GM18517 (cell line): Measurements from ENCODE around the gene DCC.

Experiments used
- ATAC-seq: cut with Tn5 transposase; IDR thresholded peaks from one replicate; pipeline ENCODE4 v1.9.1; 2021; ENCODE audit warnings: mild to moderate bottlenecking, moderate library complexity; ENCODE audit not compliant: unreplicated experiment

DCC gene

DNA sequence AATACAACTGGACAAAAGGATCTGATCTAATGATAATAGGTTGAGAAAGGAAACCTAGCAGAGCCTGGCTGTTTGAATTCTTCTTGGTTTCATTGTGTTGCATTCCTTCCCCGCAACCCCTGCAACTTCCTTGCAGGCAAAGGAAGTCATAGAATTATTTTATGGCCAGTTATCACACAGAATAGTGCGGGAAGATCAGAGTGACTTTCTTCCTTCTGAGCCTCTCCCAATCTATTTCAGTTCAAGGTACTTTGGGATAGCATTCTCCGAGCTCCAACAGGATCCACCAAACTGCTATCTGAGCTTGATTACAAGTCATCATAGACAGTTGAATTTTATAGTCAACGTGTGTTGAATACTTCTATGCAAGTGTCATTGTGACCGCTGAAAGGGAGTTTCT, 441.1 kb downstream of the DCC start:
- no peak for ATAC-seq

DNA sequence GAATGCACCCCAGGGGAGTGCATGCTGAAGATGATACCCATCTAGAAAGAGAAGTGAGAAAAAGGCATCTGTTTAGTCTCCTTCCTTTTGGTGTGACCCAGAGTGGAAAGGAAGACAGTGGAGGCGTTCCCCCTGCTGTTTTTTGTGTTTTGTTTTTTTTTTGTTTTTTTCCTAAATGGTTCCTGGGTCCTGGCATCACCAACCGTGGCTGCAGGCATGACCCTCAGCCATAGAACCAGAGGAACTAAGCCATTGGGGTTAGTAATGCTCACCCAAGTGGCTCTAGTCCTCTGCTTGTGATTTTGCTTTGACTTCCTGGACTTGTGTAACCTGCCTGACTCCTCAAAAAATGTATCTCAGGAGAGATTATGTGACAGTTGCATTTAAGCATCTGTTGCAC, 451.3 kb downstream of the DCC start:
- no peak for ATAC-seq

- no peak for ATAC-seq
These were observed 472.8 kb downstream of the DCC start for GRCh38 chr18:52812834-52813233.

GRCh38 chr18:52813635-52814416, 473.8 kb downstream of the DCC start:
- ATAC-seq, result no peak

DNA sequence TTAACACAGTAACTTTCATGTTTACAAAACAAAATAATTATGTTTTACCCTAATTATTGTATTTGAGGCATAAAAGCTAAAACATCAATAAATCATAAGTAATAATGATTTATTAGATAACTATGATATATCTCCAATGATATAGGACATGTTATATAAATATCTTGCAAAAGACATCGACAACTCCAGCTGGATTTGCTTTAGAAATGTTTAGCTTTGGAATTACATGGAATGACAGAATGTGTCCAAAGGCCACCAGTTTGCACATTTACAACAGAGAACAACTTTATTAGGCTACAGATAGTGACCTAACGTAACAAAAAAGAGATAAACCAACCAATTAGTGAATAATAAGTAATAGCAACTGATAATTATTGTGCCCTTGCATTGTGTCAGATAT, 475.7 kb downstream of the DCC start:
- no peak for ATAC-seq

DNA sequence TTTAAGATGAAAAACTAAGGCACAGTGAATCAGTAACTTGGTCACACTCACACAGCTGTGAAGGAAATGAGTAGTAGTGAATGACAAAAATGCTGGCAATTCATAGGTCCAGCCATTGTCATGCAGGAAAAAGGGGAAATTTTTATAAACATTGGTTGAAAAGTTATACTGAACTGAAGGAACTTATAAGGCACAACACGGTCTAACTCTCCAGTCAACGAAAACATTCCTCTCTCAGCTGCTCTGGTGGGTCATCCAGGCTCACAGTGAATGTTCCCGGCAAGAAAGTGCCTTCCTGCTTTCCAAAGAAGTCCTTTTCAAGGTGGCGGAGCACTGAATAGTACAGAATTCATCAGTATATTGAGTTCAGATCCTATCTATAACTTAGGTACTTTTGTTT, 476.1 kb downstream of the DCC start:
- ATAC-seq, result no peak

DNA sequence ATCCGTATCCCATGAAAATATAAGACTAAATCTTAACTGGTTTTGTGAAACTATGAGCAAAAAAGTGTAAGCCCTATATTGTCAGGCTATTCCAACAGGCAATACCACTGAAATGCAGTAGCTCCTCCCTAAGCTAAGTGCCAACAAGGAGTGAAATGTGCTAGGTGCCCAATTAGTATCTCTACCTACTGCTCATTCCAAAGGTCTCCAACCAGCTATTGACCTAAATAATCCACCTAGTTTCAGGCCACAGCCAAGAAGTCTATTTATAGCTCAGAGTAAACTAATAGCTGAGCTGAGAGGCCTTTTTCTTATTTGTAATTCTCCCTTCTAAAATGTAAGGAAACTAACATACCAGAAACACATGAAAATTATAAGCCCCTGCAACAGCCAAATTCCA, 482.2 kb downstream of the DCC start:
- no peak for ATAC-seq

GRCh38 chr18:52824126-52824525, 484.1 kb downstream of the DCC start:
- no peak for ATAC-seq

- ATAC-seq, result no peak
These were observed 487.0 kb downstream of the DCC start for GRCh38 chr18:52826994-52827393.

GRCh38 chr18:52829320-52829719, 489.3 kb downstream of the DCC start:
- ATAC-seq, result no peak

- no peak for ATAC-seq
These were observed 489.9 kb downstream of the DCC start for GRCh38 chr18:52829876-52830405.

GRCh38 chr18:52844323-52844722, 504.3 kb downstream of the DCC start:
- no peak for ATAC-seq

DNA sequence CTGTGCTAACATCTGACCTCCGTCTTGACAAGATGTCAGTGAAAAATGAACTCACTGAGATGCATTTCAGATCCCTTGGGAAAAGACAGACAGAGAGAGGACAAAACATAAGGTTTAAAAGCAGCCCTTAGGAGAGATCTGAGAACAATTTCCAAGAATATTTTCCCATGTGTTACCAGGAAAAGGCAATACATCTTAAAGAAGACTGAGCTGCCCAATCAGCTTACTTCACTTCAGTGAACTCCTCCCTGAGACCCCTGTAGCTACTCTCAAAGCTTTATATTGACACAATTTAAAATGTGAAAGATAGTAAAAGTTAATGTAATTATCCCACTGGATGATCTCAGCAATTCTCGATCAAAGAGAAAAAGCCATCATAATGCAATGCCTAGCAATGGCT, 505.0 kb downstream of the DCC start:
- no peak for ATAC-seq

DNA sequence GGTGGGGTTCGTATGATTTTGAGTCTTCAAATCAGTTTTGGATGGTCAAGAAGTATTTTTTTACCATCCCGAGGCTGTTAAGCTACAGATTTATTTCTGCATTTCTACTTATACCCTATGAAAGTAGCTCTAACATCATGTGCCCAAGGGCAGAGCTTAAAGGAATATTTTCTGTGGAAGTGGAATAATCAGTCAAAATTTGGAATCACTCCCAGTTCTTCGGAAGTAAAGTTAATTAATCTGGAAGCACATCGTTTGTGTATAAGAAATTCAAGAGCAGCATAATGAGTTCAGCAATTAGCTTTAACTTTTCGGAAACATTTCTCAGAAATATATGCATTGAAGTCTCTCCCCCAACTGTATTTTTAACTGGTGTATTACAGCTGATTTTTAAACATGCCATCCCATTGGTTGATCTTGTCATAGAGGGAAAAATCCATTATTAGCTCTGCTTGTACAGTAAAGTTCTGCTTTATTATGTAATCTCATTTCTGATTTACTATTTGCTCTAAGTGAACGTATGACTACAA, 510.1 kb downstream of the DCC start:
- ATAC-seq, result no peak

- no peak for ATAC-seq
These were observed 521.6 kb downstream of the DCC start for GRCh38 chr18:52861558-52861957.

DNA sequence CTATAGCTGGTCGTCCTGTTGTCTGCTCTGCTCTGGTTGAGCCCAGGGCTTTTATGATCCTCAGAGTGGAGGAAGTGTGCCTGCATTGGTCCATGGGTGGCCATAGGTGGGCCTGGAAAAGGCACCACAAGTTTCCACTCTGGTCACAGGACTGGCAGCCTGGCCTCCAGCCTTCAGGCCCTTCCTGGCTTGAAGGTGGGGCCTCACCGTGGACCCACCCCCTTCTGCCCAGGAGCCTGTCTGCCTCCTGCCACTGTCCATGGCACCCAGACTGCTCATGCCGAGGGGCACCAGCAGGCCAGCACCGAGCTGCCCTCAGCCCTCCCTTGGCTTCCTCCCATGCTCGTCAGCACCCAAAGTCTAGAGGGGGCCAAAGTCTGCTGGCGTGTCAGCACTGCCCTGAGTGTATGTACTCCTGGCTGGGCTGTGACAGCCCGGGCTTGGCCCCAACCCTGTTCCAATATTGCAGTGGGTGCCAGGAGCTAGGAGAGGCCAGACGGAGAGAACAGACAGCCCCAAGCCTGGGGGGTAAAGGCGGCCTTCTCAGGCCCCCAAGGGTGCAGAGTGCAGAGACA, 529.4 kb downstream of the DCC start:
- ATAC-seq, result no peak

- no peak for ATAC-seq
These were observed 530.2 kb downstream of the DCC start for GRCh38 chr18:52869942-52870907.

DNA sequence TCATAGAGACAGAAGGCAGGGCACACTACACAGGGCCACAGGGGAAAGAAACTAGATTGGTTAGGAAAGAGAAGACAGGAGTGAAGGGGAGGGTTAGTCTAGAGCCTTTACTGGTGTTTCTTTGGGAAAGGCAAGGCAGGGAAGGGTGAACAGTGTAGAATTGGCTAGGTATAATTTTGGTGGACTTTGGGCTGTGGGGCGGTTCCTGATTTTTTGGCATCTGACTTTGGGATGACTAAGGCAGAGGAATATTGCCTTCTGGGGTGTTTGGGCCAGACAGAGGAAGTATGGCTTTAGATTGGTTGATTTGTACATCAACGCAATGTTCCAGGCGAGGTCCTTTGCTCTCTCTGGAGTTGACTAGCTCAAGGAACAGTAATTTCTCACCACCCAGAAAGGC, 534.8 kb downstream of the DCC start:
- no peak for ATAC-seq

- no peak for ATAC-seq
These were observed 535.7 kb downstream of the DCC start for GRCh38 chr18:52875725-52876124.

GRCh38 chr18:52888014-52888413, 548.0 kb downstream of the DCC start:
- ATAC-seq, result no peak

GRCh38 chr18:52894801-52895200, 554.8 kb downstream of the DCC start:
- ATAC-seq, result no peak
